GM23338 (cell line): ENCODE results near the gene PCBP2. TPM values are rescaled to one million over a fixed set of nuclear protein-coding genes. Genes with fewer than 3 reads are reported as not detected.

Experiments
- ATAC-seq: fragments of 200-7000 bp; cut with Tn5 transposase; 3 replicates; pipeline ENCODE4 v1.9.1; 2020
- DNase-seq: peaks from one replicate; pipeline ENCODE4 v3.0.0-alpha.2; 2015; ENCODE audit warnings: low spot score
- H2AFZ ChIP-seq: fragments of 200-600 bp; sonication (generic); 2 replicates; pipeline ENCODE4 v1.8.0; 2016; ENCODE audit warnings: antibody characterized with exemption, mild to moderate bottlenecking, moderate library complexity
- H3F3A ChIP-seq: fragments of 200-600 bp; sonication (generic); replicated peaks from 2 replicates; pipeline ENCODE4 v1.8.0; 2017; ENCODE audit warnings: antibody characterized with exemption, mixed run types, low read depth
- H3K27ac ChIP-seq: fragments of 200-600 bp; sonication (generic); 2 replicates; pipeline ENCODE4 v1.6.1; 2016; ENCODE audit warnings: low read depth
- H3K27me3 ChIP-seq: fragments of 200-600 bp; sonication (generic); 2 replicates; pipeline ENCODE4 v1.8.0; 2016; ENCODE audit warnings: mild to moderate bottlenecking, mixed run types, moderate library complexity; ENCODE audit not compliant: insufficient read depth
- H3K36me3 ChIP-seq: fragments of 200-600 bp; sonication (generic); 2 replicates; pipeline ENCODE4 v1.8.0; 2016; ENCODE audit warnings: mild to moderate bottlenecking; ENCODE audit not compliant: insufficient read depth
- H3K4me1 ChIP-seq: fragments of 200-600 bp; sonication (generic); 2 replicates; pipeline ENCODE4 v1.8.0; 2016; ENCODE audit warnings: mild to moderate bottlenecking, moderate library complexity; ENCODE audit not compliant: insufficient read depth
- H3K4me2 ChIP-seq: fragments of 200-600 bp; sonication (generic); 2 replicates; pipeline ENCODE4 v1.7.1; 2017; ENCODE audit warnings: mixed run types
- H3K4me3 ChIP-seq: fragments of 200-600 bp; sonication (generic); 2 replicates; pipeline ENCODE4 v1.6.1; 2016; ENCODE audit warnings: mixed run types
- H3K79me2 ChIP-seq: fragments of 200-600 bp; sonication (generic); replicated peaks from 2 replicates; pipeline ENCODE4 v1.8.0; 2017; ENCODE audit warnings: mild to moderate bottlenecking; ENCODE audit not compliant: insufficient read depth
- H3K9me2 ChIP-seq: fragments of 200-600 bp; sonication (generic); 2 replicates; pipeline ENCODE4 v1.8.0; 2017; ENCODE audit not compliant: insufficient read depth
- H4K20me1 ChIP-seq: fragments of 200-600 bp; sonication (generic); replicated peaks from 2 replicates; pipeline ENCODE4 v1.8.0; 2017; ENCODE audit warnings: mild to moderate bottlenecking; ENCODE audit not compliant: insufficient read depth
- H3K27ac Mint-ChIP-seq: 2 replicates; pipeline ENCODE4 v1.8.0; 2020; ENCODE audit warnings: inconsistent platforms, mild to moderate bottlenecking, moderate library complexity, mixed read lengths
- H3K27me3 Mint-ChIP-seq: 3 replicates; pipeline ENCODE4 v1.8.0; 2022; ENCODE audit warnings: low read depth, mild to moderate bottlenecking, moderate library complexity, mixed read lengths, inconsistent platforms; ENCODE audit not compliant: insufficient read depth, poor library complexity
- H3K36me3 Mint-ChIP-seq: 3 replicates; pipeline ENCODE4 v1.8.0; 2021; ENCODE audit warnings: low read depth, mild to moderate bottlenecking, inconsistent platforms, moderate library complexity, mixed read lengths
- H3K4me1 Mint-ChIP-seq: 3 replicates; pipeline ENCODE4 v1.8.0; 2020; ENCODE audit warnings: mild to moderate bottlenecking, inconsistent platforms, mixed read lengths
- H3K4me3 Mint-ChIP-seq: 3 replicates; pipeline ENCODE4 v1.8.0; 2021; ENCODE audit warnings: moderate library complexity, mild to moderate bottlenecking, inconsistent platforms, mixed read lengths
- H3K9me3 Mint-ChIP-seq: 3 replicates; pipeline ENCODE4 v1.8.0; 2020; ENCODE audit warnings: moderate library complexity, mild to moderate bottlenecking, inconsistent platforms, mixed read lengths
- EZH2phosphoT487 ChIP-seq: fragments of 200-600 bp; sonication (generic); IDR thresholded peaks from one replicate; pipeline ENCODE4 v1.8.1; 2018; ENCODE audit warnings: antibody characterized with exemption; ENCODE audit not compliant: unreplicated experiment
- NANOG ChIP-seq: IDR thresholded peaks from 2 replicates; pipeline ENCODE4 v1.6.1; 2016; ENCODE audit warnings: antibody characterized with exemption, borderline replicate concordance
- POLR2AphosphoS5 ChIP-seq: IDR thresholded peaks from 2 replicates; pipeline ENCODE4 v1.6.1; 2016; ENCODE audit warnings: antibody characterized with exemption, low read depth
- REST ChIP-seq: IDR thresholded peaks from one replicate; pipeline ENCODE4 v1.6.1; 2018; ENCODE audit warnings: antibody characterized with exemption; ENCODE audit not compliant: unreplicated experiment
- ZNF114 ChIP-seq: fragments of 250-450 bp; sonication (Bioruptor Pico); IDR thresholded peaks from 2 replicates; pipeline ENCODE4 v1.5.0; 2020; ENCODE audit warnings: mild to moderate bottlenecking, moderate library complexity
- ZNF462 ChIP-seq: fragments of 250-450 bp; sonication (Bioruptor Pico); IDR thresholded peaks from 2 replicates; pipeline ENCODE4 v1.5.0; 2020; ENCODE audit warnings: mild to moderate bottlenecking, moderate library complexity
- polyA plus RNA-seq: library from polyadenylated mRNA; unstranded; fragments of >200 nt; fragmentation: Nextera tagmentation; extraction: Ambion mirVana; gene quantifications from 2 replicates; pipeline ENCODE4 v1.2.1, GENCODE V29; 2016
- total RNA-seq: library from RNA; depleted of rRNA; stranded (reverse); fragments of >200 nt; shearing (Covaris generic); gene quantifications from 2 replicates; pipeline ENCODE4 v1.2.3, GENCODE V29; 2014
- TF ChIP-seq, protein P1 (sequence below), 2 experiments: fragments of 200-600 bp in 1 of 2; sonication (generic) in 1 of 2; conservative IDR thresholded peaks; 2 replicates each; pipeline versions ENCODE4 v1.5.1 to v1.6.1; 2016 to 2017; ENCODE audit warnings: antibody characterized with exemption in 2 of 2, low read depth in 2 of 2, mild to moderate bottlenecking in 2 of 2, moderate library complexity in 1 of 2
- TF ChIP-seq, protein P2 (sequence below): IDR thresholded peaks from 2 replicates; pipeline ENCODE4 v1.6.1; 2016; ENCODE audit warnings: antibody characterized with exemption

PCBP2 gene
- total and polyA plus RNA-seq, 2 experiments from 2014 or later, result 397 to 676 TPM

DNA sequence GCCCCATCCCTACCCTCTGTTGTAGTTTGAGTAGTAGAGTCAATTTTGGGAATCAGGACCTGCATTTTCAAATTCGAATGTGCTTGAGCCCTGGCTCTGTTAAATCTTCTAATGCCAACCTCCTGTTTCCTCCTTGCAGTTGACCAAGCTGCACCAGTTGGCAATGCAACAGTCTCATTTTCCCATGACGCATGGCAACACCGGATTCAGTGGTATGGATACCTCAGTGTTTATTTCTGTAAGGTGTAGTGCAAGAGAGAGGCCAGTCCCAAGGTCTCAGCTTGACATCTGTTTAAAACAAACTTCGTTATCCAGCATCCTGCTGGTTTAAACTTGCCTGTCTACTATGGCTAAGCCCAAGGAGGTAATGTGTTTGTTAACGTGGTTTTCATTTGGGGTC is 15.2 kb downstream of the PCBP2 start (continued):
- TF ChIP-seq ZNF462 (CRISPR knock-in tag), result no peak
- TF ChIP-seq, protein P1, sequence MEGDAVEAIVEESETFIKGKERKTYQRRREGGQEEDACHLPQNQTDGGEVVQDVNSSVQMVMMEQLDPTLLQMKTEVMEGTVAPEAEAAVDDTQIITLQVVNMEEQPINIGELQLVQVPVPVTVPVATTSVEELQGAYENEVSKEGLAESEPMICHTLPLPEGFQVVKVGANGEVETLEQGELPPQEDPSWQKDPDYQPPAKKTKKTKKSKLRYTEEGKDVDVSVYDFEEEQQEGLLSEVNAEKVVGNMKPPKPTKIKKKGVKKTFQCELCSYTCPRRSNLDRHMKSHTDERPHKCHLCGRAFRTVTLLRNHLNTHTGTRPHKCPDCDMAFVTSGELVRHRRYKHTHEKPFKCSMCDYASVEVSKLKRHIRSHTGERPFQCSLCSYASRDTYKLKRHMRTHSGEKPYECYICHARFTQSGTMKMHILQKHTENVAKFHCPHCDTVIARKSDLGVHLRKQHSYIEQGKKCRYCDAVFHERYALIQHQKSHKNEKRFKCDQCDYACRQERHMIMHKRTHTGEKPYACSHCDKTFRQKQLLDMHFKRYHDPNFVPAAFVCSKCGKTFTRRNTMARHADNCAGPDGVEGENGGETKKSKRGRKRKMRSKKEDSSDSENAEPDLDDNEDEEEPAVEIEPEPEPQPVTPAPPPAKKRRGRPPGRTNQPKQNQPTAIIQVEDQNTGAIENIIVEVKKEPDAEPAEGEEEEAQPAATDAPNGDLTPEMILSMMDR (conservative IDR thresholded peaks at IDR 0.05; ENCODE audit: low read depth in 2 of 2), result no peak
- no peak for TF ChIP-seq NANOG
- no peak for TF ChIP-seq POLR2AphosphoS5
- TF ChIP-seq, protein P2, sequence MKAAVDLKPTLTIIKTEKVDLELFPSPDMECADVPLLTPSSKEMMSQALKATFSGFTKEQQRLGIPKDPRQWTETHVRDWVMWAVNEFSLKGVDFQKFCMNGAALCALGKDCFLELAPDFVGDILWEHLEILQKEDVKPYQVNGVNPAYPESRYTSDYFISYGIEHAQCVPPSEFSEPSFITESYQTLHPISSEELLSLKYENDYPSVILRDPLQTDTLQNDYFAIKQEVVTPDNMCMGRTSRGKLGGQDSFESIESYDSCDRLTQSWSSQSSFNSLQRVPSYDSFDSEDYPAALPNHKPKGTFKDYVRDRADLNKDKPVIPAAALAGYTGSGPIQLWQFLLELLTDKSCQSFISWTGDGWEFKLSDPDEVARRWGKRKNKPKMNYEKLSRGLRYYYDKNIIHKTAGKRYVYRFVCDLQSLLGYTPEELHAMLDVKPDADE, result no peak
- no peak for TF ChIP-seq EZH2phosphoT487
- no peak for TF ChIP-seq ZNF114 (CRISPR knock-in tag)

DNA sequence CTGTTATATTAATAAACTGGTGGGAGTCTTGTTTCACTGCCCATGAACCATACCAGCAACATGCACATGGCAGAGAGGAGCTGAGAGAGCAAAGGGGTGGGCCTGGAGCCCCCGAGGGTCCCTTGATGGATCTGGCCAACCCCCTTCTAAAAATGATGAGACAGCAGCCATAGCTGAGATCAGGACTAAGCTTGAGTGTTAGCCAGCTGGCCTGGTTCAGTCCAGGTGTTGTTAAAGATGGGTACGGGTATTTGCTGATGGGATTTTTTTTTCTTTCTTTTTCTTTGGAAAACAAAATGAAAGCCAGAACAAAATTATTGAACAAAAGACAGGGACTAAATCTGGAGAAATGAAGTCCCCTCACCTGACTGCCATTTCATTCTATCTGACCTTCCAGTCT is 16.0 kb downstream of the PCBP2 start:
- Mint-ChIP-seq H3K27ac (no peak overlapping the region), H3K36me3 (peaks cover 100% of the 10 kb centered on the region), H3K4me3 (no peak overlapping the region), H3K9me3 (no peaks in the 10 kb centered on the region), H3K4me1 (peaks cover 32% of the 10 kb centered on the region), H3K27me3 (no peaks in the 10 kb centered on the region)
- H3K4me2 ChIP-seq, result no peak overlapping the region
- peaks cover 78% of the 10 kb centered on the region for H4K20me1 ChIP-seq
- no peak overlapping the region for H3K4me3 ChIP-seq
- H3K27me3 ChIP-seq, result no peaks in the 10 kb centered on the region
- 0 out of 2 replicates have a peak overlapping the region, but pooled peaks have one; percentile 9 for H3K27ac ChIP-seq
- ATAC-seq, result no peak
- DNase-seq, result no peak
- H2AFZ ChIP-seq, result no peak overlapping the region
- H3K9me2 ChIP-seq, result no peaks in the 10 kb centered on the region
- peaks cover 77% of the 10 kb centered on the region for H3K79me2 ChIP-seq
- peaks cover 92% of the 10 kb centered on the region for H3K36me3 ChIP-seq
- peaks cover 55% of the 10 kb centered on the region for H3F3A ChIP-seq
- H3K4me1 ChIP-seq, result peaks cover 13% of the 10 kb centered on the region
- TF ChIP-seq, protein P1 (conservative IDR thresholded peaks at IDR 0.05; ENCODE audit: low read depth in 2 of 2), result no peak
- no peak for TF ChIP-seq REST
- no peak for TF ChIP-seq EZH2phosphoT487
- TF ChIP-seq POLR2AphosphoS5, result no peak
